ENCODE data around the gene DYRK1A.
"Not testable (repeated sequence)": the region's sequence is repeated elsewhere in the genome, so short reads cannot be mapped to it uniquely, and the experiment has no call there.

DYRK1A gene

DNA sequence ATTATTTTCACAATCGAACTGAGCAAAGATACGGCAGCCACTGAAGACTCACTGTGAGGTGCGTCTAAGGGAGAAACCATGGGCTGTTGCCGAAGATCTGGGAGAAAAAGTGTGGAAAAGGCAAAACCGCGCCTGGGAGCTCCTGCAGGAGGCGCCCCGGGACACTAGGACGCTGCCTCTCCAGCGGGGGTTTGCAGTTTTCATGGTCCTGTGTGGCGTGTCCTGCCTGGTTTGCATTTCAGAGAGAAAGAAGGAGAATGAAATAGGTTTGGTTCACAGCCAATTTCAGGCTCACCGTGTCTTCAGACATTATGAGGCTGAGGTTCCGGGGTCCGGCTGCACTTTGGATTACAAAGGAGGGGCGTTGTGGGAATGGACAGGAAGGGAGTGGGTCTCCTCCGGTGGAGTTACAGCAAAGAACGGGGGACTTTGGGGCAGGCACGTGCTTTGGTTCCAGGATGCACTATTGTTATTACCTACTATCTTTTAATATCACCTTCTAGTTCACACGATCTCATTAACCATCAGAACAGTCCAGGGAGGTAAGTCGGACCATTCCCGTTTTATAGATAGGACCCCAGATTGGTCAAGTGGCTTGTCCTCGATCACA lies 179.8 kb downstream of the DYRK1A start:
- DNase-seq (ENCODE audit: low read depth), result no peak
- no peak overlapping the region for H3K4me3 ChIP-seq (replicated peaks; ENCODE audit: low read depth, low read length)
- TF ChIP-seq, protein P1, sequence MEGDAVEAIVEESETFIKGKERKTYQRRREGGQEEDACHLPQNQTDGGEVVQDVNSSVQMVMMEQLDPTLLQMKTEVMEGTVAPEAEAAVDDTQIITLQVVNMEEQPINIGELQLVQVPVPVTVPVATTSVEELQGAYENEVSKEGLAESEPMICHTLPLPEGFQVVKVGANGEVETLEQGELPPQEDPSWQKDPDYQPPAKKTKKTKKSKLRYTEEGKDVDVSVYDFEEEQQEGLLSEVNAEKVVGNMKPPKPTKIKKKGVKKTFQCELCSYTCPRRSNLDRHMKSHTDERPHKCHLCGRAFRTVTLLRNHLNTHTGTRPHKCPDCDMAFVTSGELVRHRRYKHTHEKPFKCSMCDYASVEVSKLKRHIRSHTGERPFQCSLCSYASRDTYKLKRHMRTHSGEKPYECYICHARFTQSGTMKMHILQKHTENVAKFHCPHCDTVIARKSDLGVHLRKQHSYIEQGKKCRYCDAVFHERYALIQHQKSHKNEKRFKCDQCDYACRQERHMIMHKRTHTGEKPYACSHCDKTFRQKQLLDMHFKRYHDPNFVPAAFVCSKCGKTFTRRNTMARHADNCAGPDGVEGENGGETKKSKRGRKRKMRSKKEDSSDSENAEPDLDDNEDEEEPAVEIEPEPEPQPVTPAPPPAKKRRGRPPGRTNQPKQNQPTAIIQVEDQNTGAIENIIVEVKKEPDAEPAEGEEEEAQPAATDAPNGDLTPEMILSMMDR (IDR thresholded peaks at IDR 0.05; ENCODE audit: low read length, missing control alignments), result no peak

DNA sequence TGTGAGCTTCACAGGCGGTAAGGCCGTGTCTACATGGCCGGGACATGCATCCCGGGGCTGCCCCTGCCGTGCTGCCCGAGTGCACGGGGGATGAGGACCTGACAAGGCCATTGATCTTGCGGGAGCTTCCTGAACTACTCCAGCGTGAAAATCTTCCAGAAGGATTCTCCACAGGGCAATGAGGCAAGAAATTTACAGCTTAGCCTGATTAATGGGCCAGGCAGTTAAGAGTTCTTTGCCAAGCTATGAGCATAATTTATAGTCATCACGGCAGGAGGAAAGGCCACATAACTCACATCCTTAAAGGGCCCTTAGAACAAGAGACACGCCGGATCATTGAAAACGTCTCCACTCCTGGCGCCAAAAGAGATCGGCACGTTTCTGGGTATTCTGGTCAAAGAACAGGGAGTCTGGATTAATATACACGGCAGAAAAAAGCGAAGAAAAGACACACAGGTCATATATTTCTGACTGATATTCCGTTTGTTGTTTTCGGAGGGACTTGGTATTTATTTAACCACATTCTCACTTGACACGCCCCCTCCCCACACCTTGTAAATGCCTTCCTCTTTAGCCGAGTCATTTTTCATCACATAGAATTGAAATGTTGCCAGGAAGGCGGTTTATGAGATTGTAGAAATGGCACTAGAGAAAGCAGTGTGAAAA lies 180.5 kb downstream of the DYRK1A start:
- H3K4me3 ChIP-seq (replicated peaks; ENCODE audit: low read depth, low read length), result no peak overlapping the region
- no peak for DNase-seq (ENCODE audit: low read depth)
- TF ChIP-seq, protein P1 (IDR thresholded peaks at IDR 0.05; ENCODE audit: low read length, missing control alignments), result no peak

DNA sequence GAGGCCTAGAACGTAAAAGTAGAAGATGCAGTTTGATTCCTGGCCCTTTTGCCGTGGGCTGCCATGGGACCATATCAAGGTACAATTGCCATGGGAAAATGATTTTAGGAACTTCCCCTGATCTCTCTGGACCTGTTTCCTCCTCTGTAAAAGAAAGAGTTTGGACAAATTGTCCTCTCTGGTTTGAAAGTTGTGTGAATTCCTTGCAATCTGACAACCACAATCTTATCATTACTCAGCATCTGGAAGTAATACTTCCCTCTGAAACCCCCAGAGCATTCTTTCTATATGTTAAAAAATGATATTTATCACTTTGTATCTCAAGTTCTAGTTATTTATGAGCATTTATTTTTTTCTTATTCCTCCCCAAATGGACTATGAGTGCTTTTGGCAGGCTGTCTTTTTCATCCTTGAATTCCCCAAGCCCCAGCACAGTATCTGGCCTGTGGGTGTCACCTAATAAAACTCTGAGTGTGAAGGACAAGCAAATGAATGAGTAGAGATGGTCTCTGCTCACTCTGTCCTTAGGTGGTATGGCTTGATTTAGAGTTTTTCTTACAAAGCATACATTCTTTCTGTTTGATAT lies 181.1 kb downstream of the DYRK1A start:
- TF ChIP-seq, protein P1 (IDR thresholded peaks at IDR 0.05; ENCODE audit: low read length, missing control alignments), result no peak
- no peak overlapping the region for H3K4me3 ChIP-seq (replicated peaks; ENCODE audit: low read depth, low read length)
- DNase-seq (ENCODE audit: low read depth), result no peak

DNA sequence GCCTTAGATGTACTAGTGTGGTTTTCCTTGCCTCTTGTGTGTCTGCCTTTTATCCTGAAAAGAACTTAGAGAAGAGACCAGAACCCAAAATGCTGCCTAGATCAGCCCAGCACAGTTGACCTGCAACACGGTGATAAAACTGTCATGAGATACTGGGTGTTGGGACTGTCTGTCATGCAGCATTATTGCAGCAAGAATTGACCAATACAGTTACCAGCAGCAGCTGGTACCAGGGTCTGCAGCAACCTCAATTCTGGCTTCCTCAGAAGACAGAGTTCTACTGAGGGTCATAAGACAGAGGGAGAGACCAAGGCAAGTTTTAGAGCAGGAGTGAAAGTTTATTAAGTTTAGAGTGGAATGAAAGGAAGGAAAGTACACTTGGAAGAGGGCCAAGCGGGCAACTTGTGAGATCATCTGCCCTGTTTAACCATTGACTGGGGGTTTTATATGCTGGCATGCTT lies 182.0 kb downstream of the DYRK1A start:
- TF ChIP-seq, protein P1 (IDR thresholded peaks at IDR 0.05; ENCODE audit: low read length, missing control alignments), result no peak
- H3K4me3 ChIP-seq (replicated peaks; ENCODE audit: low read depth, low read length), result no peak overlapping the region
- DNase-seq (ENCODE audit: low read depth), result no peak

DNA sequence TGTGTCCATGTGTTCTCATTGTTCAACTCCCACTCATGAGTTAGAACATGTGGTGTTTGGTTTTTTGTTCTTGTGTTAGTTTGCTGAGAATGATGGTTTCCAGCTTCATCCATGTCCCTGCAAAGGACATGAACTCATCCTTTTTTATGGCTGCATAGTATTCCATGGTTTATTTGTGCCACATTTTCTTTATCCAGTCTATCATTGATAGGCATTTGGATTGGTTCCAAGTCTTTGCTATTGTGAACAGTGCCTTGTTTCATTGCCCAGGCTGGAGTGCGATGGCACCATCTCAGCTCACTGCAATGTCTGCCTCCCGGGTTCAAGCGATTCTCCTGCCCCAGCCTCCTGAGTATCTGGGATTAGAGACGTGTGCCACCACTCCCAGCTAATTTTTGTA lies 183.2 kb downstream of the DYRK1A start:
- H3K4me3 ChIP-seq (replicated peaks; ENCODE audit: low read depth, low read length); DNase-seq (ENCODE audit: low read depth): not testable (repeated sequence)

DNA sequence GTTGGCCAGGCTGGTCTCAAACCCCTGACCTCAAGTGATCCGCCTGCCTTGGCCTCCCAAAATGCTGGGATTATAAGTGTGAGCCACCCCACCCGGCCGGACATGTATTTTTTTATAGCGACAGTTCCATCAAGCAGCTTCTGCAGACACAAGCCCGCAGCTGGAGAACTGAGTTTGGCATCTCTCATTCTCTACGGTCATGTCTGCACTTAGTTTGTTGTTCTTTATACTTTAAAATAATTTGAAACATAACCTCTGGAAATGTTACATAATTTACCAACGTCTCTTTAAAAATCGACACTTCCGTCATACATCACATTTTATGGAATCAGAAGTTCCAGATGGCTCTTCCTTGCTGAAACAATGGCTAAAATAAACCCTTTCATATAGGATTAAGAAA lies 183.6 kb downstream of the DYRK1A start:
- TF ChIP-seq, protein P1 (IDR thresholded peaks at IDR 0.05; ENCODE audit: low read length, missing control alignments), result no peak
- H3K4me3 ChIP-seq (replicated peaks; ENCODE audit: low read depth, low read length), result no peak overlapping the region
- DNase-seq (ENCODE audit: low read depth), result no peak

DNA sequence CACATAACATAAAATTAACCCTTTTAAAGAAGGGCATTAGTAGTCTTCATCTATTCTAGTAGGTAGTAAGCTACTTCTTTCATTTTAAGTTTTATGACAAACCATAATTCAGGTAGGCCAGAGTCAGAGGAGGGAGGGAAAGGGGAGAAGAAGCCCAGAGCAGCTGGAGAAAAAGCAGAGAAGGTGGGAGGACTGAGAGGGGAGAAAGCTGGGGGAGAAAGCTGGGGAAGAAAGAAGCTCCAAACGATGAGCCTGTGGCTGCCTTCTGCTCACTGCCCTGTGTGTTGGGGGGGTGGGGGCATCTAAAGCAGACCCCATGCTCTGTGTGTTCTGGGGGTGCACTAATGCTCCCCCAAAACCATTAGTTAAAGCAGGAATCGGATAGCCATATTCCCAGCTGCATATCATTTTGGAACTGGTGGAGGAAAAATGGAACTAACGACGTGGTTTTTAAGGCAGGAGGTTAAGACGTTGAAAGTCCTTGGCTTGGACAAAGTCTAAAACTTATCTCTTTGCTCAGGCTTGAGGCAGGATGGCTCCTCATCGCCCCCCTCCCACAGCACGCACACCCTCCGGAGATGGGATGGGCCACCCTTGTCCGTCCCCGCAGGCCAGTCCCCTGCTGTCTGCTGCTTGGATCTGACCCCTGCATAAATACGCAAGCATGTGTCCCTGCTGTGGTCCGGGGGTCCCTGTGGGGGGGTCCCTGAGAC lies 184.2 kb downstream of the DYRK1A start:
- H3K4me3 ChIP-seq (replicated peaks; ENCODE audit: low read depth, low read length), result no peak overlapping the region
- DNase-seq (ENCODE audit: low read depth), result no peak
- TF ChIP-seq, protein P1 (IDR thresholded peaks at IDR 0.05; ENCODE audit: low read length, missing control alignments), result no peak
